Femur (tissue), 1 donor: ENCODE data around the gene C15orf39.
"Not testable (repeated sequence)": the region's sequence is repeated elsewhere in the genome, so short reads cannot be mapped to it uniquely, and the experiment has no call there.

ENCODE experiments used
- DNase-seq: peaks from one replicate; pipeline ENCODE4 v3.0.0-alpha.2; 2017

C15orf39 gene

GRCh38 chr15:75232826-75233503, 31.3 kb downstream of the C15orf39 start:
- DNase-seq = no peak

- no peak for DNase-seq
Measured at GRCh38 chr15:75233504-75234190, 32.0 kb downstream of the C15orf39 start.

GRCh38 chr15:75234191-75234810, 32.6 kb downstream of the C15orf39 start:
- no peak for DNase-seq

- no peak for DNase-seq
Measured at GRCh38 chr15:75235051-75235673, 33.5 kb downstream of the C15orf39 start.

GRCh38 chr15:75235760-75236729, 34.4 kb downstream of the C15orf39 start:
- peak; percentile 9 for DNase-seq

GRCh38 chr15:75237316-75237982, 35.8 kb downstream of the C15orf39 start:
- DNase-seq = peak; percentile 7

- DNase-seq = peak; percentile 9
Measured at GRCh38 chr15:75238150-75238549, 36.5 kb downstream of the C15orf39 start.

GRCh38 chr15:75245741-75246140, 44.1 kb downstream of the C15orf39 start:
- DNase-seq = not testable (repeated sequence)

- DNase-seq = not testable (repeated sequence)
Measured at GRCh38 chr15:75248991-75249390, 47.3 kb downstream of the C15orf39 start.

GRCh38 chr15:75249726-75250125, 48.0 kb downstream of the C15orf39 start:
- DNase-seq = no peak

GRCh38 chr15:75251343-75251742, 49.7 kb downstream of the C15orf39 start:
- DNase-seq = not testable (repeated sequence)

- DNase-seq = not testable (repeated sequence)
Measured at GRCh38 chr15:75252285-75252684, 50.6 kb downstream of the C15orf39 start.

GRCh38 chr15:75258034-75258433, 56.4 kb downstream of the C15orf39 start, which contains the start of gene GOLGA6C:
TSS of gene GOLGA6C (plus strand) at chr15:75258334. CDS start at chr15:75258599, 265 bp downstream.
- not testable (repeated sequence) for DNase-seq

- DNase-seq = not testable (repeated sequence)
Measured at GRCh38 chr15:75258620-75259343, 57.1 kb downstream of the C15orf39 start.

- not testable (repeated sequence) for DNase-seq
Measured at GRCh38 chr15:75259873-75260272, 58.2 kb downstream of the C15orf39 start.
